B cell (primary cell): ENCODE data around the gene CC2D2A. TPM values are rescaled to one million over a fixed set of nuclear protein-coding genes. Genes with fewer than 3 reads are reported as not detected.

ENCODE experiments used
- ATAC-seq: fragments of 200-7000 bp; cut with Tn5 transposase; one replicate; pipeline ENCODE4 v1.10.0; 2021; ENCODE audit warnings: low read depth, mild to moderate bottlenecking, moderate number of reproducible peaks, moderate library complexity
- CTCF ChIA-PET: fragments of 350-600 bp; sonication (Branson Sonifier 250); formaldehyde crosslinking; loops from one replicate; lab custom pipeline; 2021; ENCODE audit warnings: antibody characterized with exemption, inconsistent platforms; lab: Charles Lee
- POLR2A ChIA-PET: fragments of 350-600 bp; sonication (Branson Sonifier 250); formaldehyde crosslinking; loops from one replicate; lab custom pipeline; 2021; ENCODE audit warnings: antibody characterized with exemption; lab: Charles Lee
- DNase-seq: peaks from one replicate; pipeline ENCODE4 v3.0.0; 2013
- H2AFZ ChIP-seq: 2 replicates; pipeline ENCODE4 v1.6.1; 2012; ENCODE audit warnings: mild to moderate bottlenecking, low read depth, low read length; ENCODE audit not compliant: insufficient read depth, poor library complexity, severe bottlenecking
- H3K27ac ChIP-seq, 2 donors: 1 replicate in 1 of 2; 2 replicates in 1 of 2; pipeline ENCODE4 v1.5.1; 2012 to 2013; ENCODE audit warnings: low read length in 2 of 2, mild to moderate bottlenecking in 2 of 2, moderate library complexity in 1 of 2
- H3K27me3 ChIP-seq, 4 experiments: fragments of 200-600 bp in 1 of 4; sonication (generic) in 1 of 4; replicated peaks in 1 of 4; 1 replicate in 2 of 4; 2 replicates in 2 of 4; pipeline versions ENCODE4 v1.6.1 to v1.7.0; 2013 to 2016; ENCODE audit warnings: low read length in 3 of 4, mild to moderate bottlenecking in 2 of 4, mixed read lengths in 1 of 4, moderate library complexity in 1 of 4; ENCODE audit not compliant: insufficient read depth in 4 of 4, control insufficient read depth in 3 of 4; ENCODE audit errors: control extremely low read depth in 1 of 4
- H3K36me3 ChIP-seq, 2 experiments: replicated peaks in 1 of 2; 1 replicate in 1 of 2; 2 replicates in 1 of 2; pipeline versions ENCODE4 v1.6.1 to v1.7.1; 2013; ENCODE audit warnings: low read length in 1 of 2; ENCODE audit not compliant: insufficient read depth in 2 of 2, control insufficient read depth in 1 of 2; ENCODE audit errors: control extremely low read depth in 1 of 2, extremely low read depth in 1 of 2
- H3K4me1 ChIP-seq, 2 donors: fragments of 200-600 bp in 1 of 2; sonication (generic) in 1 of 2; 1 replicate in 1 of 2; 2 replicates in 1 of 2; pipeline versions ENCODE4 v1.5.1 to v1.6.1; 2013 to 2017; ENCODE audit warnings: low read length in 2 of 2; ENCODE audit not compliant: control insufficient read depth in 2 of 2, insufficient read depth in 2 of 2
- H3K4me2 ChIP-seq: replicated peaks from 2 replicates; pipeline ENCODE3; 2012; ENCODE audit warnings: mild to moderate bottlenecking, low read depth, low read length; ENCODE audit not compliant: poor library complexity, severe bottlenecking
- H3K4me3 ChIP-seq, 5 experiments: fragments of 200-600 bp in 1 of 5; sonication (generic) in 1 of 5; 1 replicate in 3 of 5; 2 replicates in 2 of 5; pipeline versions ENCODE4 v1.5.1 to v1.7.0; 2011 to 2016; ENCODE audit warnings: low read length in 4 of 5, mild to moderate bottlenecking in 4 of 5, low read depth in 2 of 5, control low read depth in 1 of 5, moderate library complexity in 1 of 5; ENCODE audit not compliant: insufficient read depth in 1 of 5; ENCODE audit errors: control extremely low read depth in 1 of 5, extremely low read depth in 1 of 5
- H3K79me2 ChIP-seq: fragments of 200-600 bp; sonication (generic); one replicate; pipeline ENCODE4 v1.6.0; 2016; ENCODE audit warnings: low read length; ENCODE audit not compliant: control insufficient read depth, insufficient read depth
- H3K9ac ChIP-seq: fragments of 200-600 bp; sonication (generic); 2 replicates; pipeline ENCODE4 v1.6.1; 2017; ENCODE audit warnings: mild to moderate bottlenecking, low read length, moderate library complexity
- H3K9me3 ChIP-seq, 3 donors: one replicate each; pipeline versions ENCODE4 v1.6.1 to v1.7.1; 2013; ENCODE audit warnings: low read length in 2 of 3; ENCODE audit not compliant: control insufficient read depth in 2 of 3, insufficient read depth in 1 of 3; ENCODE audit errors: control extremely low read depth in 1 of 3
- H4K20me1 ChIP-seq: 2 replicates; pipeline ENCODE4 v1.6.0; 2012; ENCODE audit warnings: mild to moderate bottlenecking, low read length; ENCODE audit not compliant: insufficient read depth, control insufficient read depth, poor library complexity, severe bottlenecking
- H3K27ac Mint-ChIP-seq: one replicate; pipeline ENCODE4 v1.8.0; 2021; ENCODE audit warnings: mixed read lengths
- H3K27me3 Mint-ChIP-seq: one replicate; pipeline ENCODE4 v1.8.0; 2021; ENCODE audit warnings: mixed read lengths
- H3K4me1 Mint-ChIP-seq: one replicate; pipeline ENCODE4 v1.8.0; 2021; ENCODE audit warnings: mixed read lengths
- H3K4me3 Mint-ChIP-seq: one replicate; pipeline ENCODE4 v1.8.0; 2021; ENCODE audit warnings: mixed read lengths
- H3K9me3 Mint-ChIP-seq: one replicate; pipeline ENCODE4 v1.8.0; 2022; ENCODE audit warnings: mixed read lengths; ENCODE audit not compliant: insufficient read depth
- EZH2 ChIP-seq: IDR thresholded peaks from 2 replicates; pipeline ENCODE4 v1.6.1; 2012; ENCODE audit warnings: borderline replicate concordance, low read depth, mild to moderate bottlenecking, moderate library complexity, low read length; ENCODE audit not compliant: insufficient read depth, poor library complexity, severe bottlenecking
- WGBS: methylation state at CpG from one replicate; pipeline ENCODE4 v1.1.5; 2013; ENCODE audit warnings: missing lambda C conversion rate; ENCODE audit not compliant: insufficient coverage; 5-methylcytosine and 5-hydroxymethylcytosine counted together
- intact Hi-C: fragments of 100-400 bp; cut with micrococcal nuclease; formaldehyde crosslinking; loops from one replicate; pipeline ENCODE4 v1.10.0; 2022
- polyA plus RNA-seq: library from polyadenylated mRNA; depleted of rRNA; stranded (reverse); fragments of >200 nt; gene quantifications from 2 replicates; pipeline ENCODE4 v1.2.3, GENCODE V29; 2012
- total RNA-seq, 2 donors: library from RNA; stranded (reverse); fragments of 120-200 nt in 1 of 2; gene quantifications; 1 replicate in 1 of 2; 2 replicates in 1 of 2; pipeline versions ENCODE4 v1.2.3 to v1.2.4, GENCODE V29; 2013 to 2022
- TF ChIP-seq, protein P1 (sequence below): fragments of 200-600 bp; IDR thresholded peaks from one replicate; pipeline ENCODE4 v1.8.0; 2022; ENCODE audit warnings: antibody characterized with exemption, mild to moderate bottlenecking

The CC2D2A gene
- total and polyA plus RNA-seq, 2 donors (not counting 1 experiment from before 2014, with no cell fraction given) = not detected

- Mint-ChIP-seq H3K27ac (no peak overlapping the region), H3K9me3 (peaks cover 10% of the 10 kb centered on the region)
Observed at GRCh38 chr4:15481961-15482745, 12.5 kb downstream of the CC2D2A start.

GRCh38 chr4:15482842-15483241 is 13.2 kb downstream of the CC2D2A start:
- H3K4me1 Mint-ChIP-seq = no peaks in the 10 kb centered on the region
- ATAC-seq = no peak
- peaks cover 0 to 1% (median 0%) of the 10 kb centered on the region in 3 donors for H3K9me3 ChIP-seq
- H3K27ac ChIP-seq = no peak overlapping the region
- WGBS = 92% methylated on average over 2 of the region's 2 CpGs
- intact Hi-C loops = no loop called here
- no peak for TF ChIP-seq EZH2
- TF ChIP-seq, protein P1, sequence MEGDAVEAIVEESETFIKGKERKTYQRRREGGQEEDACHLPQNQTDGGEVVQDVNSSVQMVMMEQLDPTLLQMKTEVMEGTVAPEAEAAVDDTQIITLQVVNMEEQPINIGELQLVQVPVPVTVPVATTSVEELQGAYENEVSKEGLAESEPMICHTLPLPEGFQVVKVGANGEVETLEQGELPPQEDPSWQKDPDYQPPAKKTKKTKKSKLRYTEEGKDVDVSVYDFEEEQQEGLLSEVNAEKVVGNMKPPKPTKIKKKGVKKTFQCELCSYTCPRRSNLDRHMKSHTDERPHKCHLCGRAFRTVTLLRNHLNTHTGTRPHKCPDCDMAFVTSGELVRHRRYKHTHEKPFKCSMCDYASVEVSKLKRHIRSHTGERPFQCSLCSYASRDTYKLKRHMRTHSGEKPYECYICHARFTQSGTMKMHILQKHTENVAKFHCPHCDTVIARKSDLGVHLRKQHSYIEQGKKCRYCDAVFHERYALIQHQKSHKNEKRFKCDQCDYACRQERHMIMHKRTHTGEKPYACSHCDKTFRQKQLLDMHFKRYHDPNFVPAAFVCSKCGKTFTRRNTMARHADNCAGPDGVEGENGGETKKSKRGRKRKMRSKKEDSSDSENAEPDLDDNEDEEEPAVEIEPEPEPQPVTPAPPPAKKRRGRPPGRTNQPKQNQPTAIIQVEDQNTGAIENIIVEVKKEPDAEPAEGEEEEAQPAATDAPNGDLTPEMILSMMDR = no peak
- H3K27me3 Mint-ChIP-seq = peaks cover 8% of the 10 kb centered on the region
- no peak overlapping the region for H3K9ac ChIP-seq
- H3K79me2 ChIP-seq = no peaks in the 10 kb centered on the region
- CTCF ChIA-PET = no interaction called here
- no peaks in the 10 kb centered on the region for H4K20me1 ChIP-seq
- H3K9me3 Mint-ChIP-seq = peaks cover 16% of the 10 kb centered on the region
- H3K27me3 ChIP-seq = no peaks in the 10 kb centered on the region
- POLR2A ChIA-PET = no interaction called here
- no peak overlapping the region for H3K27ac Mint-ChIP-seq
- H3K4me3 Mint-ChIP-seq = no peak overlapping the region
- no peak overlapping the region for H3K4me3 ChIP-seq
- no peak overlapping the region for H2AFZ ChIP-seq
- no peaks in the 10 kb centered on the region for H3K4me1 ChIP-seq
- no peak overlapping the region for H3K4me2 ChIP-seq
- no peaks in the 10 kb centered on the region for H3K36me3 ChIP-seq
- no peak for DNase-seq

More at GRCh38 chr4:15481961-15482745, 12.5 kb downstream of the CC2D2A start:
- WGBS = no CpG with 5 or more reads among the region's 2 CpGs
- no peak for DNase-seq
- no peaks in the 10 kb centered on the region for H3K79me2 ChIP-seq
- H3K4me3 ChIP-seq = no peak overlapping the region
- no peaks in the 10 kb centered on the region for H4K20me1 ChIP-seq
- H3K4me2 ChIP-seq = no peak overlapping the region
- Mint-ChIP-seq H3K27me3 (peaks cover 8% of the 10 kb centered on the region), H3K4me1 (no peaks in the 10 kb centered on the region), H3K4me3 (no peak overlapping the region)
- no peaks in the 10 kb centered on the region for H3K36me3 ChIP-seq
- no peaks in the 10 kb centered on the region for H3K9me3 ChIP-seq
- no peaks in the 10 kb centered on the region for H3K4me1 ChIP-seq
- ChIA-PET CTCF (no interaction called here), POLR2A (no interaction called here)
- no peaks in the 10 kb centered on the region for H3K27me3 ChIP-seq
- TF ChIP-seq EZH2 = no peak
- TF ChIP-seq, protein P1 = no peak
- no peak overlapping the region for H3K27ac ChIP-seq
- H3K9ac ChIP-seq = no peak overlapping the region
- intact Hi-C loops = no loop called here
- no peak for ATAC-seq
- H2AFZ ChIP-seq = no peak overlapping the region
